GM21423 (cell line): ENCODE data around the gene MARCHF2.

Experiments used
- ATAC-seq: cut with Tn5 transposase; IDR thresholded peaks from one replicate; pipeline ENCODE4 v1.9.1; 2021; ENCODE audit warnings: mild to moderate bottlenecking, moderate library complexity; ENCODE audit not compliant: unreplicated experiment

Gene MARCHF2

DNA sequence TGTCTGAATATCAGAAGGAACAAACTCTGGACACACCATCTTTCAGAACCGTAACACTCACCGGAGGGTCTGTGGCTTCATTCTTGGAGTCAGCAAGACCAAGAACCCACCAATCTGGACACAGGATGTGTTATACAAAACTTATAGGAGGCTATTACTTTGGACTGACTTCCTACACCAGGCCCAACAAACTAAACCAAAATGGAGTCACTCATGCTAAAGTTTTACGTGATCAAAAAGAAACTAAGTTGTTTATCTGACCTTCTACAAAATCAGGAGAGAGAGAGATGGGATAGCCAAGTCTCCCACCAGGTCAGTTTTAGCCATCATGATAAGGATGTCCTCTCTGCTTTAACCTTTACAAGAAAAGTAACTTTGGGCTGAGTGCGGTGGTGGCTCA lies 26.1 kb upstream of the MARCHF2 start:
- no peak for ATAC-seq

DNA sequence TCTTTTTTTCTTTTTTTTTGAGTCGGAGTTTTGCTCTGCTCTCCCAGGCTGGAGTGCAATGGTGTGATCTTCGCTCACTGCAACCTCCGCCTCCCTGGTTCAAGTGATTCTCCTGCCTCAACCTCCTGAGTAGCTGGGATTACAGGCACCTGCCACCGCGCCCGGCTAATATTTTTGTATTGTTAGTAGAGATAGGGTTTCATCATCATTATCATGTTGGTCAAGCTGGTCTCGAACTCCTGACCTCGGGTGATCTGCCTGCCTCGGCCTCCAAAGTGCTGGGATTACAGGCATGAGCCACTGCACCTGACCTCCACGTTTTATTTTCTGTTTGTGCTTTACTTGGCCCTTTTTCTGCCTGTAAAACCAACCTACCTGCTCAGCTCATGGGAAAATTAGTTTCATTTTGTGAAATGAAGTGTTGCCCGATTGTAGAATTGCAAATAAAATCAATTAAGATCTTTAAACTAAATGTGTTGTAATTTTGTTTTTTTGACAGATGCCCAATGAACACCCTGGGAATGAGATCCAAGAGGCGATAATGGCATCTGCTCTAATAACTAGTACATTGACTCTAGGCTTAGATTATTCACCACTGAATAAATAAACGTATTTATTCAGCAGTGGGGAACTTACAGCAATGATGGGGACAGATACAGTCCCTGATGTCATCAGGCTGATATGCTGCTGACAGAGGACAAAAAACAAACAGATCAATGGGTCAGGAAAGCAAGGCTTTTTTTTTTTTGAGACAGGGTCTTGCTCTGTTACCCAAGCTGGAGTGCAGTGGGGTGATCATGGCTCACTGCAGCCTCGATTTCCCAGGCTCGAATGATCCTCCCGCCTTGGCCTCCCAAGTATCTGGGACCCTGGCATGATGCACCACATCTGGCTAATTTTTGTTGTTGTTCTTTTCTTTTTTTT lies 25.2 kb upstream of the MARCHF2 start:
- ATAC-seq, result no peak

DNA sequence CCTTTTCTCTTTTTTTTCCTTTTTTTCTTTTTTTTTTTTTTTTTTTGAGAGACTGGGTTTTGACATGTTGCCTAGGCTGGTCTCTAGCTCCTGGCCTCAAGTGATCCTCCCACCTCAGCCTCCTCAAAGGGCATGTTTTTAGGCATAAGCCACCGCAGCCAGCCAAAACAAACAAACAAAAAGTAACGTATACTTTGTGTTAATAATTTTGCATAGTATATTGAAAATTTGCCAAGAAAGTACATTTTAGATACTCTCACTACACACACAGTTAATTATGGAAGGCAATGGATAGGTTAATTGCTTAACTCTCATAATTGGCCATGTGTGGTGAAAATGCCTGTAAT lies 24.5 kb upstream of the MARCHF2 start:
- ATAC-seq, result no peak

DNA sequence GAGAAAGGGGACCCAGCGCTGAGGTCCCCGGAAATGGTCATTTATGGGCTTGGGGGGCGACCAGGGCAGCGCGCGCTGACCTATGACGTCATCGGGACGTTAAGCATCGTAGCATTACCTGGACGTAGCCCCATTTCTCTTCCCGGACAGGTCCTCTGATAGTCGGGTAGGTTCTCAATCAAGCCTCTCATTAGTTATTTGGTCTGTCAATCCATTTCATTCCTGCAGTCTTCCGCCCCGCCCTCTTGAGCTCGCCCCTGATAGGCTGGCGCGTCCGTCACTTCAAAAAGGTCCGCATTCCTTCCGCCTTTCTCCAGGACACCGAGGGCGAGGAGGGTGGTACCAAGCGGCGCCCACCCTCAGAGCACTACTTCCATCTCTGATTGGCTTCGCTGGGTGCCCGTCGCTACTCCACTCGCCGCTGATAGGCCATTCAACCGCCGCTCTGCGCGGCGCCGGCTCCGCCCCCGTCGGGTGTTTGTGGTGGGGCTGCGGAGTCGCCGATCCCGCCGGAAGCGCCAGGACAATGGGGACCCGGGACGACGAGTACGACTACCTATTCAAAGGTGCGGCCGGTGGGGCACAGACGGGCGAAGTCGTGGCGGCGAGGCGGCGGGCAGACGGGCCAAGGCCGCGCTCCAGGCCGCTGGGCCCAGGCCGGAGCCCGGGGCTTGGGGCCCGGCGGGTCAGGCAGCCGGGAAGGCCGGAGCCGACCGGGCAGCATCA lies 23.1 kb upstream of the MARCHF2 start, which contains the start of gene RAB11B:
TSS of gene RAB11B (plus strand) at position 470 of the 726 bp plus-strand sequence. CDS start at position 527, 57 bp downstream.
- peak; percentile 87 for ATAC-seq

DNA sequence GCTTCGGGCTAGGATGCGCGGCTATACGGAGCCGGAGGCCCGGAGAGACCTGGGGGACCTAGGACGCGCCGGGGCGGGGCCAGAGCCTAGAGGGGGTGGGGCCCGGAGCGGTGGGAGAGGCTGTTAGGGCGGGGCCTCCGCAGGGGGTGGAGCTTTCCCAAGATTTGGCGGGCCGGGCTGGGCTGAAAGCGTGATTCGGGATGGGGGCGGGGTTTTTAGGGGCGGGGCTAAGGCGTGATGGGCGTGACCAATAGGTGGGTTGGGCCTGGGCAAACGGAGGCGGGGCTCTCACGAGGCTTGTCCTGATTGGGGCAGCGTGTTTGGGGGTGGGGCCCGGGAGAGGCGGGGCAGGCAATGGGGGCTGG lies 22.5 kb upstream of the MARCHF2 start:
- ATAC-seq, result peak; percentile 34

DNA sequence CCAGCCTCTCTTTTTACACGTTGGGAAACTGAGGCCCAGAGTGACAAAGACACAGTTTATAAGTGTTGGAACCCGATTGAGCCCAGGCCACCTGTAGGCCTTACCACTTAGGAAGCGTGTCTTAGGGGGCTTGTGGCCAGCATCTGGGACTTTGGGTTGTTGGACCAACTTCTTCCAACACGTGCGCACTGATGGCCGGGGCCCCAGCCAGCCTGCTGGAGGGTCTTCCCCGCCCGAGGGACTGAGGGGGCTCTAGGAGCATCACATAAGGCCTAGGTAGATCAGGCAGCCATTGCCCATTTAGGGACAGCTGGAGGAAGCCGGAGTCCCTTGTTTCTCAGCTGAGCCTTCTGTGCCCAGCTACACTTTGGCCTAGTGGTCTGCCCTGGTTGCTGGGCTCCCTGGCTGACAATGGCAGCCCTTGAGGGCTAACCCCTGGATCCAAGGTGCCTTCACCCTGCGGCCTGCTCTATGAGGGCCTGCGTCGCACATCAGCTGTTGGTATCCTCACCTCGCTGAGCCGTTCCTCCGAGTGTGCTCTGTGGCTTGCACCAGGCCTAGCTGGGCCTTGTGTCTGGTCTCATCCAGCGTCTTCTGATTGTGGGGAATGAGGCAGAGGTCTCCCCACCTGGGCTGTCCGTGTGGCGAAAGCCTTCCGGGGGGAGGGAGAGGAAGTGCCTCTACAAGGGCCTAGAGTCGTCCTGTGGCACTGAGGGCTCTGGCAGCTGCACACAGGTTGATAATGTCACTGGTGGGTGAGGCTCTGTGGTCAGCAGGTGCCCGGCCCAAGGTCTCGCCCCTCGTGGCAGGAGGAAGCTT lies 21.7 kb upstream of the MARCHF2 start:
- no peak for ATAC-seq

DNA sequence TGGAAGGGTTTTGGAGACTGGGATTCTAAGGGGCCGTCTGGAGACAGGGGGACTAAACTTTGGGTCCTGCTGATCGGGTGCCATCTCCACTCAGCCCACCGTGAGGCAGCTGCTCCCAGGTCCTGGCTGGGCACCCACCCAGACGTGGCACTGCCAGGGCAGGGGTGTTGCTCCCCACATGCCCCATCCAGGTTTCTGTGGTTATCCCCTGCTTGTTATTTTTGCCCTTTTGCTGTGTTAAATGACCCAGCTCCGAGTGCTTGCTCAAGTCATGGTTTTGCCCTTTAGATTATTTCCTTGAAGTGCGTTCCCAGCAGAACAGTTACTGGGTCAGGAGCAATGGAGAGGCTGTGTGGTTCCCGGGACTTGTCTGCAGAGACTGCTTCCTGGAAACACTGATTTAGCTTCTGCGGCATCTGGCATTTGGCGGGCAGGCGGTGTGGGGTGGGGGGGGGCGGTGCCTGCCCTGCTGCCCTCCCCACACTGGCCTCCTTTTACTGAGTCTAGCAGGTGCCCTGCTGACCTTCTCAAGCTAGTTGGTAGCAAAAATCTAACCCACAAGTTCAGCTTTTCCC lies 21.0 kb upstream of the MARCHF2 start:
- no peak for ATAC-seq

DNA sequence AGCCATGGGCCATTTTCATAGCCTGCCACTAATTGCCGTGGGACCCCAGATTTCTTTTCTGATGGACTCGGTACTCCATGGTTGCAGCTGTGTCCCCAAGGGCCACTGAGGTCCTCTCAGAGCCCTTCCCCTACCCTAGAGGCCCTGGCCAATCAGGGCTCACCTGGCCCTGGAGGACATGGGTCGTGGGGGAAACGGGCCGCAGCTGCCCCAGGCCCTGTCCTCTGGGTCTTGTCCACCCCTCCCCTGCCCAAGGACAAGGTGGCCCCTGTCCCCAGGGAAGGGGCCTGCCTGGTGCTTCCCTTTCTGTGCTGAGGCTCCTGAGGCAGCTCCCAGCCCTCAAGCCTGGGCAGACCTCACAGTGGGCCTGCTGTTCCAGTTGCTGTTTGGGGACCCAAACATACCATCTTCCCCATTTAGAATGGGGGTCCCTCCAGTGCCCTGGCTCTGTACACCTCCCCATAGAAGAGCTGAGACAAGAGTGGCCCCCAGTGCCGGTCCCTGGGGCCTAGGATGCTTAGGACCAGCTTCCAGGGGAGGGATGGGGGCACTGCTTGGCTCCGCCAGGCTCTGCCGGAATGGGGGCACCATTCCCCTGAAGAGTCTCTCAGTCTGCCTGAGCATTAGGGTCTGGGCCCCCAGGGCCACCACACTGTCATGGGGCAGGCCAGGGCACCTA lies 19.8 kb upstream of the MARCHF2 start:
- no peak for ATAC-seq

DNA sequence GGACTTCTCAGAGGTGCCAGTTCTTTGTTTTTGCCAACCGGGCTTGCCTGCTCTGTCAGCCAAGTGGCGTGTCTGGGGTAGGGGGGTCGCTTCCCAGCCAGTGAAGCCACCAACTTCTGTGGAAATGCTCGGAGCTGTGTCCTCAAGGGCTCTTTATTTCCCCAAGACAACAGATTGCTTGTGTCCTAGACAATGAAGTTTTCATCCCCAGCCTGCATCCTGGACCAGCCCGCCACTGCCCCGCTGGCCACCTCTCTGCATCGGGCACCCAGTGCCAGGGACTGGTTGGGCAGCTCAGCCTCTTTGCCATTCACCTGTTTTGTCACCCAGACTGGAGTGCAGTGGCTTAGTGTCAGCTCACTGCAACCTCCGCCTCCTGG lies 19.2 kb upstream of the MARCHF2 start:
- no peak for ATAC-seq

DNA sequence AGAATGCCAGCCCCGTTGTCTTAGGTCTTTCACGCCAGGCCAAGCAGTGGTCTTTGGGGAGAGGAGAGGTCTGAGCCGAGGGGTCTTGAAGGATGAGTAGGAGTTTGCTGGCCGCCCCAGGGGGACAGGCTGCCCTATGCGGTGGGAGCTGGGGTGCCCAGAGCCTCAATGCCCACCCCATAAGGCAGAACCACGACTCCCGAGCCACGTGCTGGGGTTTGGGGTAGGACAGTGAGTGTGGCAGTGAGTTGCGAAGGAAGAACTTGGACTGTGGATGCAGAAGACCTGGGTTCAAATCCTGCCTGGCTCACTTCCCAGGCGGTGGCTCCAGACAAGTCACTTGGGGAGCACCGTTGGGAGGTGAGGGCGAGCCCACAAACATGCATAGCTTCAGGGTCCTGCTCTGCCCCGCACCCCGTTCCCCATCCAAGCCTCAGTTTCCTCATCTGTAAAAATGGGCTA lies 17.5 kb upstream of the MARCHF2 start:
- no peak for ATAC-seq

DNA sequence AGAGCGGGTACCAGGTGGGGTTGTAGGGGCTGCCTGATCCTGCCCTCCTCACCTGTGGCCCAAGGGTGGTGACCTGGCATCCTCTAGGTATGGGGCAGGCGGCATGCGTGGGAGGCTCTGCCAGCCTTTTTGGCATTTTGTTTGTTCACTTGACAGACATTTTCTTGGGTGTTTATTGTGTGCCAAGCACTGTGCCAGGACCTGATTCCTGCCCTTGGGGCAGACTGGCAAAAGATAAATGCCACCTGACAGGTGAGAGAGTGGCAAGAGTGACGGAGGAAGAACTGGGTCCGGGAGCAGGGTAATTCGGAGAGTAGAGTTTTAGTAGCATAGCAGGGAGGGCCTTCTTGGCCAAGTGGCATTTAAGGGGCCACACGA lies 16.9 kb upstream of the MARCHF2 start:
- ATAC-seq, result no peak

DNA sequence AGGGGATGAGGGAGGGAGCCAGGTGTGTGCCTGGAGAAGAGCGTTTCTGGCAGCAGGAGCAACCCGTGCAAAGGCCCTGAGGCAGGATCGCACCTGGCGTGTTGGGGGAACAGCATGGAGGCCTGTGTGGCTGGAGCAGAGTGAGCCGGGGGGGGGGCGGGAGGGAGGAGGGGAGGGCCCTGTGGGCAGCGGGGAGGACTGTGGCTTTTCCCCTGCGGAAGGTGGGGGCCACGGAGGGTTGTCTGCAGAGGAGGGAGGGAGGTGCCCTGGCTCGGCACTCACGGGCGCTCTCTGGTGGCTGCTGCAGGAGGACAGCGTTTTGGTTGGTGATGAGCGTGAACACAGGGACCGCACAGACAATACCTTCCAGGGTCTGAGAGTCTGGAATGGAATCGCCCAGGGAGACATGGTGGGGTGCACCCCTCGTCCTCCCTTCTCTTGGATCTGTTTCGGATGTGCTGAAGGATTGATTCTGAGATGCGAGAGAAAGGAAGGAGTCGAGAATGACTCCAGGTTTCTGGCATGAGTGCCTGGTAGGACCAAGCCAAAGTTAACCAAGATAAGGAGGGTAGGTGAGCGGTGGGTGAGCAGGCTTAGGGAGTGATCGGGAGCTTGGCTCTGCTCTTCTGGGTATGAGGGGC lies 16.4 kb upstream of the MARCHF2 start:
- ATAC-seq, result no peak

DNA sequence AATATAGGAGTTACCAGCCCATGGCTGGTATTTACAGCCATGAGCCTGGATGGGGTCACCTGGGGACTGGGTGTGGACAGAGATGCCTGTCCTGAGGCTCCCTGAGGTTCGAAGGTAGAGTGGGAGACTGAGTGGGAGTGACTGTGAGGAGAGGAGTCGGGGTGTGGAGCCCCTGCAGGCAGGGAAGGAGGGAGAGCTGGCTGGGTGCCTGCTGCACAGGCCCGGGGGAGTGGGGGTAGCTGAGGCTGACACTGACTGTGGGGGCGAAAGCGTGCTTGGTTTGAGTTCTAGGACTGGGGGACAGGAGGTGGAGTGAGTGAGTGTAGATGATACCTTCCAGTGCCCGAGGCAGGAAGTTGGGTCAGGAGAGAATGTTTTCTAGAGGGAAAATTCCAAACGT lies 15.8 kb upstream of the MARCHF2 start:
- ATAC-seq, result no peak

DNA sequence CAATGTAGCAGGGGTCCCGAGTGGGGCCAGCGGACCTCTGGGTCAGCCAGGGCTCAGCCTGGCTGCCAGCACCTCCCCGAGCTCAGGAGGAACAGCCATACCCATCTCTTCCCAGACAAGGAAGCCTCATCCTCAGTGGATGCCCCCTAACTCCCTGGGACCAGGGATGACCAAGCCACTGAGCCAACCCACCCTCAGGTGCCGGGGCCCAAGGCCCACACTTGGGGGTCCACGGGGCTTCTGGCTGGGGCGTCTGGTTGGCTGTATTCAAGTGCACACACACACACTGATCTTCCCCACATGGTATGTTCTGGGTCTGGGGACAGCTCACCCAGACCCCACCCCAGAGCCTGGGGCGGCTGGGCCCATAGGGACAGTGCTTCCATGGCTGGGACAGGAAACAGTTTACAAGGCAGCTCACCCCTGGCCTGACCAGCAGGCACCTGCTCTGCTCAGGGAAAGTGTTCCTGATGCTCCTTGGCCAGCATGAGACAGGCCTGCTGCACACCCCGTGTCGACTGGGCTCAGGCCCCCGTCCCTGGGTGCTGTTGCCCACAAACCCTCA lies 15.3 kb upstream of the MARCHF2 start:
- ATAC-seq, result no peak

DNA sequence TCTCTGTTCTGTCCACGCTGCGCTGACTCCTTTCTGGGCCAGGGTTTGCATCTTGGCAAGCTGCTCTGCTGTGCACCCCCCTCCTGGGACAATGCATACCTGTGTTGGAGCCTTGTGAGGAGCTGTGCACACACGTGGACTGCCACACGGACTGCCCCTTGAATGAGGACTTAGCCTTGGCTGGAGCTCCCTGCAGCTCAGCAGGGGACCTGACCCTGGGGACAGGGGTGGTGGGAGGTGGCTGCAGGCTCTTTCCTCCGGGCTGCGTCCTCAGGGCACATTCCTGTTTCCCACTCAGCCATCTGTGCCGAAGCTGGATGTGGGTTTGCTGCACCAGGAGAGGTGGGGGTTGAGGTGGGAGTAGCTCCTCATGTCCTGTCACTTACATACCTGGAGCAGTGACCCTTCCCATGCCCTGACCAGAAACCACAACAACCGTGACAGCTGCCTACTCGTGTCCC lies 14.8 kb upstream of the MARCHF2 start:
- no peak for ATAC-seq

DNA sequence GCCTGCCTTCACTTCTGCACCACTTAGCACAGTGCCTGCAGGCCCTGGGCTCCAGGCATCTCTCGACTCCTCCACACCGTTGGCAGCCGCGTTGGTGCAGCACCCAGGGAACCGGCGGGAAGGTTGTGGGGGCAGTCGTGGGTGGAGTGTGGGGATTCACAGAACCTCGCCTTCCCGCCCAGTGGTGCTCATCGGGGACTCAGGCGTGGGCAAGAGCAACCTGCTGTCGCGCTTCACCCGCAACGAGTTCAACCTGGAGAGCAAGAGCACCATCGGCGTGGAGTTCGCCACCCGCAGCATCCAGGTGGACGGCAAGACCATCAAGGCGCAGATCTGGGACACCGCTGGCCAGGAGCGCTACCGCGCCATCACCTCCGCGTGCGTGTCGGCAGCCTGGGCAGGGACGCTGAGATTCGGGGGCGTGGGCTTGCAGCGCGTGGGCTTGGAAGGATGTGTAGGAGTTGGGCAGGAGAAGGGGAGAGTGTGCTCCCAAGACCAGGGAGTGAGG lies 13.4 kb upstream of the MARCHF2 start:
- no peak for ATAC-seq

DNA sequence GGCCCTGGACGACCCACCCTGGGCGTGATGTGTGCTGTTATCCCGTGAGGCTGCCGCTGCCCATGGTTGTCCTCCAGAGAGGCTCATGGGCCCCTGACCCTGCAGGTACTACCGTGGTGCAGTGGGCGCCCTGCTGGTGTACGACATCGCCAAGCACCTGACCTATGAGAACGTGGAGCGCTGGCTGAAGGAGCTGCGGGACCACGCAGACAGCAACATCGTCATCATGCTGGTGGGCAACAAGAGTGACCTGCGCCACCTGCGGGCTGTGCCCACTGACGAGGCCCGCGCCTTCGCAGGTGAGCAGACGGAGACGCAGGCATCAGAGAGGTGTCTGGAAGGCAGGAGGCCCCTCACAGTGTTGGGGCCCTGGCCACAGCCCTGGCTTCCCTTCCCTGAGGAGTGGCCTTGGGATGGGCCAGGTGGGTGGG lies 11.1 kb upstream of the MARCHF2 start:
- ATAC-seq, result no peak

DNA sequence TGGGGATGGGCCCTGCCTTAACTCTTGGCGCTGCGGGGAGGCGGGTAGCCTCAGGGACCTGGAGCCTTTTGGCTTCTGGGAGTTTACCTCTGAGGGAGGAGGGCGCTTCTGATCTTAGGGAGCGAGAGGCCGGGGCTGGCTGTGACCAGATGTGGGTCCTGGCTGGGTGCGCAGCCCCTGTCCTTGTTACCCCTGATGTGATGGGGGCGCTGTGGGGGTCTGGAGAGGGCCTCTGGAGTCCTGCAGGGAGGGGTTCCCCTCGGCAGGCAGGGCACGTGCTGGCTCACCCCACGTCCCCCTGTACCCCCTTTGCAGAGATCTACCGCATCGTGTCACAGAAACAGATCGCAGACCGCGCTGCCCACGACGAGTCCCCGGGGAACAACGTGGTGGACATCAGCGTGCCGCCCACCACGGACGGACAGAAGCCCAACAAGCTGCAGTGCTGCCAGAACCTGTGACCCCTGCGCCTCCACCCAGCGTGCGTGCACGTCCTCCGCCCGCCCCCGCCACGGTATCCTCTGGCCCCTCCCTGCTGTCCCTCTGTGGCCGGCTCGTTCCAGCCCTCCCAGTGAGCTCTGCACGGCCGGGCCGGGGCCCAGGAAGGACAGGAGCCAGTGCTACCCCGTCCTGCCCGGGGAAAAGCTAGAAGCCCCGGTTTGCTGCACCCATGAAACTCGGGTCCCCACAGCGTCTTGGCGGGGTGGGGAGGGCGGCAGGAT lies 9.8 kb upstream of the MARCHF2 start:
- ATAC-seq, result no peak

DNA sequence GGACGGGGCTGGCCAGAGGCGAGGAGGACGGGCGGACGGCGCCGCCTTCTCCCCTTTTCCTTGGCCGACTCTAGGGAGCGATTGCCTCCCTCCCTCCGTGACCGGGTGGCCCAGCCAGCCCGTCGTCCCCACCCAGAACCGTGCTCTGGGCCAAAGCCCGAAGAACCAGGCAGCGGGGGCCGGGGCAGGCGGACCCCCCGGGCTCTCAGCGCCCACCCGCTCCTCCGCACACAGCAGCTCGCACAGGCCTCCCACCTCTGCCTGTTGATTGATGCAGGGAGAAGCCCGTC lies 9.3 kb upstream of the MARCHF2 start:
- no peak for ATAC-seq
